Left lung (tissue), 10 donors: ENCODE data around the gene METTL4. TPM values are rescaled to one million over a fixed set of nuclear protein-coding genes. Genes with fewer than 3 reads are reported as not detected.

ENCODE experiments used
- ATAC-seq: fragments of 200-7000 bp; cut with Tn5 transposase; one replicate; pipeline ENCODE4 v1.9.1; 2020; ENCODE audit warnings: moderate library complexity
- DNase-seq, 4 donors: peaks; one replicate each; pipeline ENCODE4 v3.0.0-alpha.2; 2013 to 2020
- H3K27ac ChIP-seq, 2 donors: fragments of 200-600 bp; sonication (generic) in 1 of 2; one replicate each; pipeline versions ENCODE4 v1.5.0 to v1.8.0; 2020 to 2021
- H3K27me3 ChIP-seq, 2 donors: fragments of 200-600 bp; sonication (generic) in 1 of 2; one replicate each; pipeline versions ENCODE4 v1.5.0 to v1.8.0; 2020 to 2021
- H3K36me3 ChIP-seq, 2 donors: fragments of 200-600 bp; sonication (generic) in 1 of 2; one replicate each; pipeline versions ENCODE4 v1.5.0 to v1.8.0; 2020 to 2021
- H3K4me1 ChIP-seq, 2 donors: fragments of 200-600 bp; one replicate each; pipeline ENCODE4 v1.8.0; 2021
- H3K4me3 ChIP-seq, 2 donors: fragments of 200-600 bp; sonication (generic) in 1 of 2; one replicate each; pipeline versions ENCODE4 v1.5.0 to v1.8.0; 2020 to 2021; ENCODE audit warnings: mild to moderate bottlenecking in 1 of 2
- H3K9me3 ChIP-seq, 2 donors: fragments of 200-600 bp; sonication (generic) in 1 of 2; one replicate each; pipeline versions ENCODE4 v1.5.0 to v1.8.0; 2020 to 2021
- intact Hi-C, 2 donors: fragments of 100-400 bp; cut with DNase I; formaldehyde crosslinking; loops; one replicate each; pipeline versions ENCODE4 v1.11.2 to v1.14.2; 2022
- polyA plus RNA-seq, 6 donors: library from polyadenylated mRNA; unstranded; fragments of 120-200 nt; gene quantifications; one replicate each; pipeline ENCODE4 v1.2.1, GENCODE V29; 2013; ENCODE audit not compliant: insufficient read length in 6 of 6
- total RNA-seq, 2 donors: library from RNA; stranded (reverse); fragmentation: NEBNext Ultra II Directional; extraction: Animal tissue kit (Norgen Biotek cat#: 25700); gene quantifications; one replicate each; pipeline ENCODE4 v1.2.1, GENCODE V29; 2021
- TF ChIP-seq, protein P1 (sequence below), 2 donors: fragments of 200-600 bp; sonication (generic) in 1 of 2; IDR thresholded peaks; one replicate each; pipeline versions ENCODE4 v1.5.0 to v1.8.0; 2021; ENCODE audit warnings: antibody characterized with exemption in 2 of 2
- donor health status: DM: no; HTN: yes; CAD: no.
- donor health status: DM: no; HTN: no; CAD: no.

The METTL4 gene
- total and polyA plus RNA-seq, 8 donors: 8.7 to 23.6 (median 20.5) TPM

DNA sequence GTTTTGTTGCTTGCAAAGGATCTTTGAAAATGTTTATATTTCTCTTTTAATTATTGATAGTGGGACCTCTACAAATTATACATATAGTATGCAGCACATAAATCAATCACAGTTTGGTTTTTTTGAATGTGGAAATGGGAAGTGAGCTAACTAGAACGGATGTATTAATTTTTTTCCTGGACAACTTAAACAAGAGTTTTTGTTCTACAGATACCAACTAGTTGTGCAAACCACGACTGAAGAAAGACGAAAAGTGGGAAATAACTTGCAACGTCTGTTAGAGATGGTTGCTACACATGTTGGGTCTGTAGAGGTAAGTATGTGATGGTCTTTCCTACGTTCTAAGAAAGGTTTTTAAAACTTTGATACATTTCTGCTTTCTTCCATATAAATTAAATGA is 39.2 kb upstream of the METTL4 start:
- TF ChIP-seq, protein P1, sequence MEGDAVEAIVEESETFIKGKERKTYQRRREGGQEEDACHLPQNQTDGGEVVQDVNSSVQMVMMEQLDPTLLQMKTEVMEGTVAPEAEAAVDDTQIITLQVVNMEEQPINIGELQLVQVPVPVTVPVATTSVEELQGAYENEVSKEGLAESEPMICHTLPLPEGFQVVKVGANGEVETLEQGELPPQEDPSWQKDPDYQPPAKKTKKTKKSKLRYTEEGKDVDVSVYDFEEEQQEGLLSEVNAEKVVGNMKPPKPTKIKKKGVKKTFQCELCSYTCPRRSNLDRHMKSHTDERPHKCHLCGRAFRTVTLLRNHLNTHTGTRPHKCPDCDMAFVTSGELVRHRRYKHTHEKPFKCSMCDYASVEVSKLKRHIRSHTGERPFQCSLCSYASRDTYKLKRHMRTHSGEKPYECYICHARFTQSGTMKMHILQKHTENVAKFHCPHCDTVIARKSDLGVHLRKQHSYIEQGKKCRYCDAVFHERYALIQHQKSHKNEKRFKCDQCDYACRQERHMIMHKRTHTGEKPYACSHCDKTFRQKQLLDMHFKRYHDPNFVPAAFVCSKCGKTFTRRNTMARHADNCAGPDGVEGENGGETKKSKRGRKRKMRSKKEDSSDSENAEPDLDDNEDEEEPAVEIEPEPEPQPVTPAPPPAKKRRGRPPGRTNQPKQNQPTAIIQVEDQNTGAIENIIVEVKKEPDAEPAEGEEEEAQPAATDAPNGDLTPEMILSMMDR (IDR thresholded peaks at IDR 0.05): no peak
- Histone ChIP-seq H3K4me3 (no peak overlapping the region), H3K27ac (peak overlapping the region in 1 of 2 donors; percentile 54), H3K4me1 (peaks cover 0 to 16% of the 10 kb centered on the region in 2 donors), H3K27me3 (no peaks in the 10 kb centered on the region), H3K36me3 (peaks cover 0 to 4% of the 10 kb centered on the region in 2 donors), H3K9me3 (no peaks in the 10 kb centered on the region)
- intact Hi-C loops: no loop called here
- DNase-seq: no peak
- ATAC-seq: no peak

DNA sequence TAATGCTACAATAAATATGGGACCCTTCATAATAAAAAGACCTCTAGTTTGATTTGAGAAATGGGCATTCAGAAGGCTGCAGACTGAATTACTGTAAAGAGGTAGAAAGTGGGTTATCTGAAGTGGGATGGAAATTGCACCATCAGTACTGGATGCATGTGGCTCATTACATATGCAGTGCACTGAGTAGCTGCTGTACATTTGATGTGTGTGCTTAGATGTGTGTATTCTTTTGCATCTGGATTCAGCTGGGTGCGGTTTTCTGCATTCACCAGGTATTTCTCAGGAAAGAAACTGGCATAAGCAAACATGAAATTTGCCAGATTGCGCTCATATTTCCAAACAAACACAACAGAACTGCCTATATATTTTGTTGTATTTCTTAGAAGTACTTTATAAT is 38.3 kb upstream of the METTL4 start:
- H3K9me3 ChIP-seq: no peaks in the 10 kb centered on the region
- no peaks in the 10 kb centered on the region for H3K27me3 ChIP-seq
- no peak overlapping the region for H3K27ac ChIP-seq
- TF ChIP-seq, protein P1 (IDR thresholded peaks at IDR 0.05): no peak
- no peak overlapping the region for H3K4me3 ChIP-seq
- DNase-seq (no peak), ATAC-seq (no peak)
- H3K4me1 ChIP-seq: peaks cover 0 to 19% of the 10 kb centered on the region in 2 donors
- no peaks in the 10 kb centered on the region for H3K36me3 ChIP-seq
- intact Hi-C loops: no loop called here

DNA sequence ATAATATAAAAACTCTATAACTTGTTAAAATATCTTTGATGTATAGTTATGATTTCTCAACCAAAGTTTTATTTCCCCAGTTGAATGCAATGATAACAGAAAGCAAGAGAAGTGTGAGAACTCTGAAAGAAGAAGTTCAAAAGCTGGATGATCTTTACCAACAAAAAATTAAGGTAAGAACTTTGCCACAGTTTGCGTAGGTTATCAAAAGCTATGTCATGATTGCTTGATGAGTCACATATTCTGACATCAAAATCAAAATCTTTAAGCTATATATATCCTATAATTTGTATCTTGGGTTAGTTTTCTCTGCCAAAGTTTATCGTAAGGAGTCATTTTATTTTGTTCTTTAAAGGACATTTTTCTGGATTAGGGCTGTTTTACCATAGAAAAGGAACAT is 35.0 kb upstream of the METTL4 start:
- TF ChIP-seq, protein P1 (IDR thresholded peaks at IDR 0.05): no peak
- no peak for DNase-seq
- Histone ChIP-seq H3K4me1 (peaks cover 0 to 18% of the 10 kb centered on the region in 2 donors), H3K36me3 (no peaks in the 10 kb centered on the region), H3K9me3 (no peaks in the 10 kb centered on the region), H3K27ac (peak overlapping the region; percentile 19 to 55), H3K27me3 (no peaks in the 10 kb centered on the region), H3K4me3 (no peak overlapping the region)
- ATAC-seq: no peak
- intact Hi-C loops: no loop called here

DNA sequence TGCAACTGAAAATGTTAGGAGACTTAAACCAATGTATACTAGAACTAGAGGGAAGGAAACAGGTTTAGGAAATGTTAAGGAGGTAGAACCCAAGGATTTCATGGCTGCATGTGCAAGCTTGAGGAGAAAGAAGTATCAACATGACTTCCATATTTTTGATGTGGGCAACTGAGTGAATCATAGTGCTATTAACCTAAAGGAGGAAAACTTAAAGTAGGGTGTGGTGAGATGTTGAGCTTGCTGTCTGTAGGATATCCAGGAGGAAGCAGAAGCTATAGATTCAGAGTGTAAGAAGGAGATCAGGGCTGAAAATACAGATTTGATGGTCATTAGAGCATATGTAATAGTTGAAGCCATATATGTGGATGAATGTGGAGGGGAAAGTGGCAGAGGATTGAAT is 31.5 kb upstream of the METTL4 start:
- TF ChIP-seq, protein P1 (IDR thresholded peaks at IDR 0.05): no peak

DNA sequence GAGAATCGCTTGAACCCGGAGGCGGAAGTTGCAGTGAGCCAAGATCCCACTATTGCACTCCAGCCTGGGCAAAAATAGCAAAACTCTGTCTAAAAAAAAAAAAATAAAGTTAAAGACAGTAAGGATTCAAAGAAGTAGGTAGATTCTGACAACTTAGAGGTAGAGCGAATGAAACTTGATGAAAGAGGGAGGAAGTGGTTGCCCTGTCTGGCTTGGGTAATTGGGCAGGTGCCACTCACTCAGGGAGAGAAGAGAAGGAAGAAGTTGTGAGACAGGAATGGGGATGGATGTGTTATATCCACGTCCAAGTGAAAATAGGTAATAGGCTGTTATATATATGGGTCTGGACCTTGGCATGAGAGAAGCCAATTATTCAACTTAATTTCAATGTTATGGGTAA is 26.3 kb upstream of the METTL4 start:
- Histone ChIP-seq H3K27me3 (no peaks in the 10 kb centered on the region), H3K36me3 (no peaks in the 10 kb centered on the region), H3K27ac (no peak overlapping the region), H3K9me3 (no peaks in the 10 kb centered on the region), H3K4me1 (no peaks in the 10 kb centered on the region), H3K4me3 (no peak overlapping the region)
- DNase-seq (no peak), ATAC-seq (no peak)
- TF ChIP-seq, protein P1 (IDR thresholded peaks at IDR 0.05): no peak
- intact Hi-C loops: no loop called here

More for the DNA sequence above, 31.5 kb upstream of the METTL4 start:
- Histone ChIP-seq H3K9me3 (no peaks in the 10 kb centered on the region), H3K4me3 (no peak overlapping the region), H3K27me3 (no peaks in the 10 kb centered on the region), H3K27ac (no peak overlapping the region), H3K36me3 (no peaks in the 10 kb centered on the region), H3K4me1 (peaks cover 0 to 13% of the 10 kb centered on the region in 2 donors)
- DNase-seq (no peak), ATAC-seq (no peak)
- intact Hi-C loops: no loop called here
